ENCODE data around the gene BCAS4.

DNA sequence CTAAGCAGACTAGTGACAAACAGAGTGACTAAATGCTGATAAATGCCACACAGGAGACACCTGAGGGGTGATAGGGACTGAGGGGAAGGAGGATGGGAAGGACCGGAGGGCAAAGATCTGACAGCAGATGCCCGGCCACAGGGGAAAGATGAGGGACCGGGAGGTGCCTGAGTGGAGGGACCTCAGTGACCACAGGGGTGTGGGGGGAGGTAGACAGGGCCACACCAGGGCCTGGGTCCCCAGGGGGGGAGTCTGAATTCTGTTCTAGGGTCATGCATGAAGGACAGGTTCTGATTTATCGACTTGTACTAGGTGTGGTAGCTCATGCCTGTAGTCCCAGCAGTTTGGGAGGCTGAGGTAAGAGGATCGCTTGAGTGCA is 6.9 kb downstream of the BCAS4 start:
- TF ChIP-seq, protein P1, sequence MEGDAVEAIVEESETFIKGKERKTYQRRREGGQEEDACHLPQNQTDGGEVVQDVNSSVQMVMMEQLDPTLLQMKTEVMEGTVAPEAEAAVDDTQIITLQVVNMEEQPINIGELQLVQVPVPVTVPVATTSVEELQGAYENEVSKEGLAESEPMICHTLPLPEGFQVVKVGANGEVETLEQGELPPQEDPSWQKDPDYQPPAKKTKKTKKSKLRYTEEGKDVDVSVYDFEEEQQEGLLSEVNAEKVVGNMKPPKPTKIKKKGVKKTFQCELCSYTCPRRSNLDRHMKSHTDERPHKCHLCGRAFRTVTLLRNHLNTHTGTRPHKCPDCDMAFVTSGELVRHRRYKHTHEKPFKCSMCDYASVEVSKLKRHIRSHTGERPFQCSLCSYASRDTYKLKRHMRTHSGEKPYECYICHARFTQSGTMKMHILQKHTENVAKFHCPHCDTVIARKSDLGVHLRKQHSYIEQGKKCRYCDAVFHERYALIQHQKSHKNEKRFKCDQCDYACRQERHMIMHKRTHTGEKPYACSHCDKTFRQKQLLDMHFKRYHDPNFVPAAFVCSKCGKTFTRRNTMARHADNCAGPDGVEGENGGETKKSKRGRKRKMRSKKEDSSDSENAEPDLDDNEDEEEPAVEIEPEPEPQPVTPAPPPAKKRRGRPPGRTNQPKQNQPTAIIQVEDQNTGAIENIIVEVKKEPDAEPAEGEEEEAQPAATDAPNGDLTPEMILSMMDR (IDR thresholded peaks at IDR 0.05): no peak
- no peak for TF ChIP-seq POLR2A (IDR thresholded peaks at IDR 0.05)

Data from right lobe of liver (tissue), 4 donors.